ENCODE results near the gene DHH. TPM values are rescaled to one million over a fixed set of nuclear protein-coding genes. Genes with fewer than 3 reads are reported as not detected.

DHH gene
- total RNA-seq, 1 donor = not detected

- no peak overlapping the region for H3K4me3 ChIP-seq (ENCODE audit: low read depth, low read length)
- DNase-seq (ENCODE audit: low read depth) = no peak
- TF ChIP-seq CTCF (IDR thresholded peaks at IDR 0.05; ENCODE audit: insufficient read depth, low read depth, low read length) = no peak
Measured at GRCh38 chr12:49126852-49127763, 32.5 kb upstream of the DHH start.

- DNase-seq (ENCODE audit: low read depth) = peak; percentile 73
- TF ChIP-seq CTCF (IDR thresholded peaks at IDR 0.05; ENCODE audit: insufficient read depth, low read depth, low read length) = peak; percentile 79
- no peak overlapping the region for H3K4me3 ChIP-seq (ENCODE audit: low read depth, low read length)
Measured at GRCh38 chr12:49121047-49121696, 26.6 kb upstream of the DHH start.

- no peak for DNase-seq (ENCODE audit: low read depth)
Measured at GRCh38 chr12:49111206-49111605, 16.6 kb upstream of the DHH start.

GRCh38 chr12:49110464-49111155 is 16.0 kb upstream of the DHH start, which contains the start of gene LMBR1L:
Gene LMBR1L (minus strand): TSS chr12:49110847. CDS start chr12:49110555, 292 bp downstream.
- peak; percentile 51 for TF ChIP-seq CTCF (IDR thresholded peaks at IDR 0.05; ENCODE audit: insufficient read depth, low read depth, low read length)

More at GRCh38 chr12:49111206-49111605, 16.6 kb upstream of the DHH start:
- H3K4me3 ChIP-seq (ENCODE audit: low read depth, low read length) = peak overlapping the region; percentile 95
- no peak for TF ChIP-seq CTCF (IDR thresholded peaks at IDR 0.05; ENCODE audit: insufficient read depth, low read depth, low read length)

GRCh38 chr12:49109641-49110463 is 15.3 kb upstream of the DHH start:
- peak overlapping the region; percentile 95 for H3K4me3 ChIP-seq (ENCODE audit: low read depth, low read length)
- DNase-seq (ENCODE audit: low read depth) = no peak
- no peak for TF ChIP-seq CTCF (IDR thresholded peaks at IDR 0.05; ENCODE audit: insufficient read depth, low read depth, low read length)

More at GRCh38 chr12:49110464-49111155, 16.0 kb upstream of the DHH start, which contains the start of gene LMBR1L:
- H3K4me3 ChIP-seq (ENCODE audit: low read depth, low read length) = peak within 1 kb of the TSS; percentile 95
- peak; percentile 99 for DNase-seq (ENCODE audit: low read depth)

GRCh38 chr12:49108958-49109404 is 14.4 kb upstream of the DHH start:
- TF ChIP-seq CTCF (IDR thresholded peaks at IDR 0.05; ENCODE audit: insufficient read depth, low read depth, low read length) = no peak
- peak; percentile 89 for DNase-seq (ENCODE audit: low read depth)
- peak overlapping the region; percentile 95 for H3K4me3 ChIP-seq (ENCODE audit: low read depth, low read length)

Measured in fibroblast of villous mesenchyme (primary cell).